Omental fat pad (tissue), 4 donors: Measurements from ENCODE around the gene EFHD2. TPM values are rescaled to one million over a fixed set of nuclear protein-coding genes. Genes with fewer than 3 reads are reported as not detected.
"Not testable (repeated sequence)": the region's sequence is repeated elsewhere in the genome, so short reads cannot be mapped to it uniquely, and the experiment has no call there.

Experiments used
- ATAC-seq: fragments of 150-250 bp; one replicate; pipeline ENCODE4 v1.9.1; 2016; ENCODE audit warnings: mild to moderate bottlenecking, moderate library complexity; ENCODE audit not compliant: low FRiP score
- DNase-seq: peaks from one replicate; pipeline ENCODE4 v3.0.0-alpha.2; 2019; ENCODE audit warnings: low spot score
- CTCF ChIP-seq, 3 donors: fragments of 450-650 bp; IDR thresholded peaks; one replicate each; pipeline ENCODE4 v1.5.1; 2016 to 2017; ENCODE audit warnings: antibody characterized with exemption in 3 of 3, mild to moderate bottlenecking in 3 of 3, moderate library complexity in 2 of 3
- total RNA-seq, 4 donors: library from RNA; depleted of rRNA; stranded (reverse); fragments of >200 nt; gene quantifications; one replicate each; pipeline ENCODE4 v1.1.0, GENCODE V29; 2016

The EFHD2 gene
- total RNA-seq, 4 donors from 2014 or later: 35.6 to 120 (median 54.4) TPM

- TF ChIP-seq CTCF (IDR thresholded peaks at IDR 0.05): no peak
- ATAC-seq: no peak
- DNase-seq: no peak
These were observed 39.4 kb upstream of the EFHD2 start for GRCh38 chr1:15370268-15370667.

- no peak for TF ChIP-seq CTCF (IDR thresholded peaks at IDR 0.05)
- DNase-seq (no peak), ATAC-seq (no peak)
These were observed 38.7 kb upstream of the EFHD2 start for GRCh38 chr1:15370781-15371520.

GRCh38 chr1:15371610-15372545, 37.8 kb upstream of the EFHD2 start:
- TF ChIP-seq CTCF (IDR thresholded peaks at IDR 0.05): no peak
- no peak for ATAC-seq
- no peak for DNase-seq

- TF ChIP-seq CTCF (IDR thresholded peaks at IDR 0.05): no peak
- DNase-seq (no peak), ATAC-seq (no peak)
These were observed 31.0 kb upstream of the EFHD2 start for GRCh38 chr1:15378729-15379128.

GRCh38 chr1:15379151-15379550, 30.5 kb upstream of the EFHD2 start:
- DNase-seq, ATAC-seq: not testable (repeated sequence)

- ATAC-seq (no peak), DNase-seq (no peak)
- no peak for TF ChIP-seq CTCF (IDR thresholded peaks at IDR 0.05)
These were observed 28.8 kb upstream of the EFHD2 start for GRCh38 chr1:15380601-15381508.

- no peak for TF ChIP-seq CTCF (IDR thresholded peaks at IDR 0.05)
- DNase-seq: no peak
- no peak for ATAC-seq
These were observed 27.9 kb upstream of the EFHD2 start for GRCh38 chr1:15381805-15382204.
